ENCODE results near the gene HIBADH. TPM values are rescaled to one million over a fixed set of nuclear protein-coding genes. Genes with fewer than 3 reads are reported as not detected.

HIBADH gene
- total and polyA plus RNA-seq, 9 of the 15 experiments (the other 6 are each of a cell fraction or from before 2014, with no cell fraction given): 10.7 to 67.8 (median 36.9) TPM

DNA sequence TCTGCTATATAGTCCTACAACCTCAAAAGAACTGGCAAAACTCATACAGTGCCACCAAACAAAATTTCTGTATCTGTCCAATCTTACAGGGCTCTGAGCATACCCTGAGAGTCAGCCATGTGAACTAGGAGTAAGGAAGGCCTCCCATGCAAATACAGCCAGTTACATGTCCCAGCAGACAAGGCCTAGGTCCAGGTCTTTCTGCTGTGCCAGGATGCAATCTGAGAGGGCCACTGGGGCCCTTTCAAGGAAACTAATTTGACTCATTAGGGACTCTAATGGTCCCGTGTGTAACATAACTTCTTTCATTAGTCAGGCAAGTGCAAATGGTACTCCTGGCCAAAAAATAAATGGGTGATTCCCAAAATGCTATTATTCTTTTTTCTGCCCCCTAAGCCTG lies 17.9 kb upstream of the HIBADH start:
- no peak overlapping the region for H3K9ac ChIP-seq (ENCODE audit: insufficient read depth in 1 of 2, low read depth in 2 of 2, low read length in 2 of 2)
- BruUV-seq (replicated peaks): no TSS peak
- no peaks in the 10 kb centered on the region for H3K36me3 ChIP-seq (ENCODE audit: control insufficient read depth, insufficient read depth, low read length)
- H3K4me1 ChIP-seq (replicated peaks in 1 of 2; ENCODE audit: control insufficient read depth in 2 of 2, insufficient read depth in 2 of 2, low read length in 2 of 2): peaks cover 0 to 21% of the 10 kb centered on the region in 2 experiments; a peak in 3 of 5 replicates
- ChIA-PET POLR2A (interaction anchor here (0.6 kb wide), 1 partner anchor 45 kb away, joined by 3 read pairs; no protein-coding TSS in a partner anchor), CTCF (ENCODE audit: low intra/inter-chr PET ratio) (no interaction called here)
- ATAC-seq (no peak), FAIRE-seq (no peak), DNase-seq (ENCODE audit: extremely low read depth in 1 of 4, low spot score in 3 of 4) (no peak)
- H3K27me3 ChIP-seq (ENCODE audit: control insufficient read depth in 2 of 2, insufficient read depth in 2 of 2, low read length in 2 of 2): no peaks in the 10 kb centered on the region
- H4K20me1 ChIP-seq (replicated peaks; ENCODE audit: control insufficient read depth, insufficient read depth, low read length): no peaks in the 10 kb centered on the region
- H3K27ac ChIP-seq (ENCODE audit: extremely low read depth, low read depth, low read length): no peak overlapping the region
- in situ Hi-C loops (cut with MboI) (no loop called here), intact Hi-C loops (cut with micrococcal nuclease) (no loop called here)
- no peak for TF ChIP-seq CXXC5 (CRISPR knock-in tag; IDR thresholded peaks at IDR 0.05)
- TF ChIP-seq ARID2 (IDR thresholded peaks at IDR 0.05): no peak
- TF ChIP-seq SAFB (IDR thresholded peaks at IDR 0.05; ENCODE audit: borderline replicate concordance, low read depth, low read length): no peak
- TF ChIP-seq SETDB1 (IDR thresholded peaks at IDR 0.05; ENCODE audit: low read length): no peak
- TF ChIP-seq, protein P1, sequence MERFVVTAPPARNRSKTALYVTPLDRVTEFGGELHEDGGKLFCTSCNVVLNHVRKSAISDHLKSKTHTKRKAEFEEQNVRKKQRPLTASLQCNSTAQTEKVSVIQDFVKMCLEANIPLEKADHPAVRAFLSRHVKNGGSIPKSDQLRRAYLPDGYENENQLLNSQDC (CRISPR knock-in tag; IDR thresholded peaks at IDR 0.05): no peak
- 33% methylated on average over 1 of the region's 1 CpG for WGBS (ENCODE audit: insufficient coverage, low coverage, missing lambda C conversion rate)
- H3K4me2 ChIP-seq (ENCODE audit: insufficient read depth, low read length): no peak overlapping the region
- no peaks in the 10 kb centered on the region for H3K79me2 ChIP-seq (ENCODE audit: control insufficient read depth, insufficient read depth, low read length)
- H2AFZ ChIP-seq (ENCODE audit: low read depth, low read length): no peak overlapping the region
- no peaks in the 10 kb centered on the region for H3K9me3 ChIP-seq (replicated peaks; ENCODE audit: control insufficient read depth, insufficient read depth, low read depth, low read length)
- no peak overlapping the region for H3K4me3 ChIP-seq
- no peaks in the 10 kb centered on the region for H3K9me1 ChIP-seq (ENCODE audit: control insufficient read depth, insufficient read depth, low read length)
